22Rv1 (cell line): Measurements from ENCODE around the gene ZNF835.

Experiments
- CTCF ChIP-seq: fragments of 450-650 bp; IDR thresholded peaks from 2 replicates; pipeline ENCODE4 v1.5.1; 2017; ENCODE audit warnings: mild to moderate bottlenecking
- ZFX ChIP-seq: fragments of 450-650 bp; IDR thresholded peaks from 2 replicates; pipeline ENCODE4 v1.6.1; 2017; ENCODE audit warnings: antibody characterized with exemption, borderline replicate concordance

DNA sequence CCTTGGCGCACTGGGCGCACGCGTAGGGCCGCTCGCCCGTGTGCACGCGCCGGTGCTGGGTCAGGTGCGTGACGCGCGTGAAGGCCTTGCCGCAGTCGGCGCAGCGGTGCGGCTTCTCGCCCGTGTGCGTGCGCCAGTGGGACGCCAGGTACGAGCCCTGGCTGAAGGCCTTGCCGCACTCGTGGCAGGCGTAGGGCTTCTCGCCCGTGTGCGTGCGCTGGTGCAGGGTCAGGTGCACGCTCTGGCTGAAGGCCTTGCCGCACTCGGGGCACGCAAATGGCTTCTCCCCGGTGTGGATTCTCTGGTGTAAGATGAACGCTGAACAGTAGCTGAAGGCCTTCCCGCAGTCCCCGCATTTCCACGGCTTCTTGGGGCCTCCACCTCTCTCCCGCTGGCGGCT is 7.0 kb downstream of the ZNF835 start:
- no peak for TF ChIP-seq CTCF
- no peak for TF ChIP-seq ZFX
